ENCODE data around the gene AFF3. TPM values are rescaled to one million over a fixed set of nuclear protein-coding genes. Genes with fewer than 3 reads are reported as not detected.

AFF3 gene
- total RNA-seq, 2 donors from 2014 or later: 10.8 to 16.2 TPM

- Histone ChIP-seq H3K4me1 (peaks cover 0 to 9% of the 10 kb centered on the region in 2 donors), H3K27me3 (no peaks in the 10 kb centered on the region), H3K27ac (no peak overlapping the region), H3K36me3 (no peaks in the 10 kb centered on the region), H3K4me3 (no peak overlapping the region), H3K9me3 (no peaks in the 10 kb centered on the region)
- no peak for DNase-seq (ENCODE audit: low spot score)
- no peak for TF ChIP-seq CTCF (IDR thresholded peaks at IDR 0.05)
Observed at GRCh38 chr2:99857372-99857771, 285.0 kb downstream of the AFF3 start.

GRCh38 chr2:99856119-99856518 is 286.3 kb downstream of the AFF3 start:
- Histone ChIP-seq H3K27me3 (no peaks in the 10 kb centered on the region), H3K4me3 (no peak overlapping the region), H3K9me3 (no peaks in the 10 kb centered on the region), H3K4me1 (no peaks in the 10 kb centered on the region), H3K27ac (no peak overlapping the region), H3K36me3 (no peaks in the 10 kb centered on the region)
- no peak for DNase-seq (ENCODE audit: low spot score)
- no peak for TF ChIP-seq CTCF (IDR thresholded peaks at IDR 0.05)

- Histone ChIP-seq H3K4me1 (no peaks in the 10 kb centered on the region), H3K27ac (no peak overlapping the region), H3K4me3 (no peak overlapping the region), H3K27me3 (no peaks in the 10 kb centered on the region), H3K9me3 (no peaks in the 10 kb centered on the region), H3K36me3 (no peaks in the 10 kb centered on the region)
- TF ChIP-seq CTCF (IDR thresholded peaks at IDR 0.05): no peak
- no peak for DNase-seq (ENCODE audit: low spot score)
Observed at GRCh38 chr2:99854236-99854852, 288.0 kb downstream of the AFF3 start.

GRCh38 chr2:99852956-99853355 is 289.4 kb downstream of the AFF3 start:
- Histone ChIP-seq H3K9me3 (no peaks in the 10 kb centered on the region), H3K4me1 (no peaks in the 10 kb centered on the region), H3K27ac (no peak overlapping the region), H3K36me3 (no peaks in the 10 kb centered on the region), H3K4me3 (no peak overlapping the region), H3K27me3 (no peaks in the 10 kb centered on the region)
- no peak for TF ChIP-seq CTCF (IDR thresholded peaks at IDR 0.05)
- no peak for DNase-seq (ENCODE audit: low spot score)

GRCh38 chr2:99852376-99852934 is 289.9 kb downstream of the AFF3 start:
- TF ChIP-seq CTCF (IDR thresholded peaks at IDR 0.05): no peak
- H3K36me3 ChIP-seq: no peaks in the 10 kb centered on the region
- H3K27ac ChIP-seq: no peak overlapping the region
- no peak for DNase-seq (ENCODE audit: low spot score)
- H3K4me3 ChIP-seq: no peak overlapping the region
- H3K4me1 ChIP-seq: no peaks in the 10 kb centered on the region
- H3K27me3 ChIP-seq: no peaks in the 10 kb centered on the region
- no peaks in the 10 kb centered on the region for H3K9me3 ChIP-seq

- no peak for TF ChIP-seq CTCF (IDR thresholded peaks at IDR 0.05)
- no peak for DNase-seq (ENCODE audit: low spot score)
- no peaks in the 10 kb centered on the region for H3K4me1 ChIP-seq
- no peaks in the 10 kb centered on the region for H3K9me3 ChIP-seq
- no peak overlapping the region for H3K27ac ChIP-seq
- H3K36me3 ChIP-seq: no peaks in the 10 kb centered on the region
- H3K4me3 ChIP-seq: no peak overlapping the region
- no peaks in the 10 kb centered on the region for H3K27me3 ChIP-seq
Observed at GRCh38 chr2:99851811-99852210, 290.6 kb downstream of the AFF3 start.
